Central memory CD4-positive, alpha-beta T cell (primary cell): ENCODE results near the gene NCDN.
A peak's percentile ranks its signal among the peaks of the same experiment; 100 is the strongest.

Source experiments
- DNase-seq: peaks from one replicate; pipeline ENCODE4 v3.0.0; 2022
- total RNA-seq, 3 experiments: gene quantifications; one replicate each; lab custom pipeline; 2026; lab: John Stamatoyannopoulos, UW

NCDN gene
- 27.0 to 74.0 (median 33.4) reads per million in 3 experiments for total RNA-seq

- DNase-seq = peak; percentile 94
Measured at GRCh38 chr1:35557611-35558373, at the start of gene NCDN. Gene NCDN (plus strand): TSS chr1:35557799. CDS start chr1:35558191, 392 bp downstream.

DNA sequence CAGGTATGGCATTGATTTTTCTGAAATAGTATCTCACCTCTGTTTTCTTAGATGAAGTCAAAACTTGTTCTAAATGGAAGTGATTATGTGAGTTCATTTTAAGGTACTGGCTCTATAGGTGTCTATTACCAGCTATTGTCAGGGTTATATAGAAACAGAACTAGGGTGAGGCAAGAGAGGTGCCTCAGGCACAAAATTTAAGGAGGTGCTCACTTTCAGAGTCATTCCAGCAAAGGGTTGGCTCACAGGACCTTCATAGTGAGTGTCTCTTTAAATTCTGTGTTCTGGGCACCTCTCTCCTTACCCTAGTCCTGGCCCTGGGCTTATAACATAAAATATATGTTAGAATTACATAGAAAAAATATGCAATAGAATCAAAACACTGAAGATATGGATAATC lies 49.7 kb upstream of the NCDN start:
- no peak for DNase-seq

GRCh38 chr1:35509558-35509957 lies 48.0 kb upstream of the NCDN start:
- no peak for DNase-seq

DNA sequence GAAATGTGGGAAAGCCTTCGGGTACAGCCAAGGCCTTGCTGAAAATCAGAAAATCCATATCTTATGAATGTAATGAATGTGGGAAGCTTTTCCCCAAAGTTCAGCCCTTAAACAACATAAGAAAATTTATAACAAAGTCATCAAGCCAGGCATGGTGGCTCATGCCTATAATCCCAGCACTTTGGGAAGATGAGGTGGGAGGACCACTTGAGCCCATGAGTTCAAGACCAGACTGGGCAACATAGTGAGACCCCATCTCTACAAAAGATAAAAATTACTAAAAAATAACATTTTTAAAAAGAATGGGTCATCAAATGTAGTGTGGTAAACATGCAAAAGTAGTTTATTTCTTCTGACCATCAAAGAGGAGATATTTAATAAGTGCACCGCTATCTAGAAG lies 46.3 kb upstream of the NCDN start:
- DNase-seq = no peak

- DNase-seq = no peak
Measured at GRCh38 chr1:35518183-35518582, 39.4 kb upstream of the NCDN start.

DNA sequence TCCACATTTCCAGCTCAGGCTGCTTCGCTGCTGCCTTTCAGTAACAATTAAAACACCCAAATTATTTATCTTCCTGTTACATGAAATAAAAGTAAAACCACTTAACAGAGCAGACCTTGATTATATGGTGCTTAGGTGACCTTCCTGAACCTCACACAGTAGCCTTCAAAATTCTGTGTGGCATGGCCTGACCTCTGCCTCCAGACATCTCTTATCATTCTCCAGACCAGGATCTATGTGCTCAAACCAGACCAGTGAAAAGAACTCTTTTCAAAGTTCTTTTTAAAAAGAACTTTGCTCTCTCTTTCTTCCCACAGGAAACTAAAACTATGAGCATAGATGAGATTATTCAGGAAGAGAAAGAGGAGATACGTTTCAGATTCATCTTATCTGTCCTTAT lies 38.2 kb upstream of the NCDN start:
- no peak for DNase-seq

DNA sequence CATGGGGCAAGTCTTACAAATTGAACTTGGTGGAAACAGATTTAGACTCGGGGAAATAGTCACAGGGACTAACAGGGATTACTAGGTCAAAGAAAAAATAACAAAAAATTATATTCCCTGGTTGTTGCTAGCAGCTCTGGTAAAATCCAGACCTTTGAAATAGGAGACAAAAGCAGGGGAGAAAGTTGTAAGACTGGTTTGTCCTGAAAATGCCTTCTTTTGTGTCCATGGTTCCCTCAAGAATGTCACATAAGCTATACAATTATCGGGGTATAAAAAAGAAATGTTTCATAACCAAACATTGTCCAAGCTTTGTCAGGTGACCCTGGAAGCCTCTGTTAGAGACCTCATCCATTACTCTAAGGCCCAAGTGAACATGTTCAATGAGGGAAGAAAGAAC lies 33.5 kb upstream of the NCDN start:
- DNase-seq = no peak

DNA sequence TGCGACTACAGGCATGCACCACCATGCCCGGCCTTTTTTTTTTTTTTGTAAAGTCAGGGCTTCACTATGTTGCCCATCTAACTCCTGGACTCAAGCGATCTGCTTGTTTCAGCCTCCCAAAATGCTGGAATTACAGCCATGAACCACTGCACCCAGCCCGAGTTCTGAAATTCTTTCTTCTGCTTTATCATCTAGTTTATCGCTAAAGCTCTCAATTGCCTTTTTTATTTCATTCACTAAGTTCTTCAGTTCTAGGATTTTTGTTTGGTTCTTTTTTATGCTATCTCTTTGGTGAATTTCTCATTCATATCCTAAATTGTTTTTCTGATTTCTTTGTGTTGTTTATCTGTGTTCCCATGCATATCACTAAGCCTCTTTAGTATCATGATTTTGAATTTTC lies 27.4 kb upstream of the NCDN start:
- DNase-seq = no peak

GRCh38 chr1:35530946-35531345 lies 26.7 kb upstream of the NCDN start:
- DNase-seq = no peak

- no peak for DNase-seq
Measured at GRCh38 chr1:35531368-35531767, 26.2 kb upstream of the NCDN start.

GRCh38 chr1:35532497-35533223 lies 24.9 kb upstream of the NCDN start:
- no peak for DNase-seq

GRCh38 chr1:35533586-35533985 lies 24.0 kb upstream of the NCDN start:
- DNase-seq = no peak

GRCh38 chr1:35535243-35535642 lies 22.4 kb upstream of the NCDN start:
- no peak for DNase-seq

DNA sequence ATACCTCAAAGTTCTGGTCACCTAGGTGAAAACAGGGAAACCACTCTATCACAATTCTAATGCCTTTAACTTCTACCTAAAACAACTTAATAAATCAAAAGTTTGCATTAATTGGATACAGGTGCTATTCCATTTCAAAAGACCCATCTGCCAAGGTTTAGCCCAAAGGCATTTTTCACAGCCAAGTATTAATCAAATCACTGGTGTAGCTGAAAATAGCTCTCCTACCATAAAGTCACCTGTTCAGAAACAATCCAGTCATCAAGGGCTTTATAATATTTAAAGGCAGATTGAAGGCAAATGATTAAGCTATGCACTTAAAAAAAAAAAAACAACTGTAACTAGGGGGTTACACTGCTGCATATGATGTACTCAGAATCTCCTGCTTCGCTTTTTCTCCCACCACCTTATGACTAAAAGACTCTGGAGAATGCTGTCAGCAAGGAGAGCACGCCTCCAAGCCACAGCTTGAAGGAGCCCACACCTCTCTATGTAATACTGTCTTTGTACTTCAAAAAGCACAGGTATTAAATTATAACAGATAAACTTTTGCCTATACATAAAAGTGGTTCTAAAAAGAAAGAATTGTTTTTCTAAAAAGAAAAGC lies 20.9 kb upstream of the NCDN start:
- no peak for DNase-seq

DNA sequence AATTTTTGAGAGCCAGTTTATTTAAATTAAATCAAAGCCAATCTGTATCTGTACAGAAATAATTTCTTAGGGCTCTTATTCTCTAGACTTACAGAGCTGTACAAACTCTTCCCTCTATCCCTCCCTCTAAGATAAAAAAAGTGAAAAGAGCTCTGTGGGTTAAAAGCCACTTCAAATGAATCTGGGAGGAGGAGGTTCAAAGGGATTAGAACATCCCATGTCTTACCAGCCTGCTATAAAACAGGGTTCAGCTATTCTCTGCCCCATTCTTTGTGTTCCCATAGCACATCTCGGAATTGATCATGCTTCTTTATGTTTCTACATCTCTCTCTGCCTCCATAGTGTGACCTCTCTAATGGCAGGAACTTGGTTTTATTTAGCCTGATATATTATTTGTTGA lies 19.8 kb upstream of the NCDN start:
- DNase-seq = no peak

- peak; percentile 70 for DNase-seq
Measured at GRCh38 chr1:35539073-35539823, 18.4 kb upstream of the NCDN start.

DNA sequence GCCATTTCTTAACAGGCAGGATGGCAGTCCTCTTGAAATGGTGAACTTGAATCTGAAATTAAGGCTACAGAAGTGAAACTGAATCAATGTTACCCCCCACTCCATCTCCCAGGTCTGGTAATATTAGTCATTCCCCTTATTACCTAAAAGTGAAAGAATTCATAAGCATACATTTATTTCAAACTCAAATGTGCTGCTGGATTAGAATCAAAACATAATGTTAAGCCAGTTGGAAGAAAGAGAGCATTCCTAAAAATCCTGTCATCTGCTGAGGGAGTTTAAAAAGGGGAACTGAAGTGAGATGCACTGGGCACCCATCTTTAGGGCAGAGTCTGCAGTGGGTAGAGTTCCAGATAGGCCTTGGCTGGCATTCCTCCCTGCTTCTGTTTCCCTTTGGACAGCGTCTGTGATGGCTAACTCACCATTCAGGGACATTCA lies 17.8 kb upstream of the NCDN start:
- no peak for DNase-seq

DNA sequence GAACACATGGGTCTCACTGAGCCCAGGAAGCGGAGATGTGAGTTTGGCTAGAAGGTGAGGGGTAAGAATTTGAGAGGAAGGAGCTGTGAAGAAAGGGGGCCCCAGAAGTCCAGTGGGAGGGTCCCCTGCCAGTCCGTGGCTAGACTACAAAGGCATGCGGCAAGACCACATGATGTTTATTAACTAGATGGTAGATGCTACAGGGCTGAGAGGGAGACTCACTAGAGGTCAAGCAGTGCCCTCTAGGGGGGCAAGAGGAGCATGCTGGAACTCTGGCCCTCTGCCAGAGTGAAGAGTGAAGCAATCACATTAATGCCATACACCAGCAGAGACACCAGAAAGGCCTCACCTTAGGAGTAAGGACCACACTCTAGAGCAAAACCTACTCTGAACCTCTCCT lies 12.6 kb upstream of the NCDN start:
- DNase-seq = peak; percentile 49

GRCh38 chr1:35546614-35547013 lies 11.0 kb upstream of the NCDN start:
- DNase-seq = no peak

DNA sequence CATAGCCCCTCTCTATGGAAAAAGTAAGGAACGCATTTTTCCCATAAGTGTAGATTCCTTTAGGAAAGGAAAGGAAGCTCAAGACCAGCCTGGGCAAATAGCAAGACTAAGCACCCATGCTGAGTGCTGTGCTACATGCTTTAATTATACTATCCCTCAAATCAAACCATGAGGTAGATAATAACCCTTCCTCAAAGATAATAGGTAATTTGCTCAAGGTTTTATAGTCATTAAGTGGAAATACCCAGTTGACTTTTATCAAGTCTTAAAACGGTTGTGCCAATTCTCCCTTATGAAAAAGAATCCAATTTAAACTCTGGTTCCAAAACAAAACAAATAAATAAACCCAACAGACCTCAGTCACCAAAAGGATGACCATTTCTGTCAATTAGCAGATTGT lies 3.7 kb upstream of the NCDN start:
- DNase-seq = no peak

- no peak for DNase-seq
Measured at GRCh38 chr1:35554266-35555211, 3.1 kb upstream of the NCDN start.

DNA sequence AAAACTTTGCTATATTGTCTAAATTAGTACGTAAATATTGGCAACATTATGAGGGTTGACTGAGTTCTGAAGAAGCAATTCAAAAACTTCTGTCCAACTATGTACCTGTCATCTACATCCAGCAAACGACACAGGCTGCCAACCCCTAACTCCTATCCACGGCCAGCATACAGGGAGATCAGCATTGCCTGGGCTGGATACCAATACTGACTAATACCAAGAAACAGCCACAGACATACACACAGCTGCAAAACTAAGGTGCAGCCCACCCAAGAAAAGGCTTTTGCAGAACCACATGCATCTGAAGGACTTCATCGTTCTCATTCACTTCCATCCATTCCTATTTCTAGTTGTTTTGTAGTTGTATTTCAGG lies 2.4 kb upstream of the NCDN start:
- no peak for DNase-seq
